Left hindlimb (tissue), 1 donor: ENCODE data around the gene FGF8.
"Not testable (repeated sequence)": the region's sequence is repeated elsewhere in the genome, so short reads cannot be mapped to it uniquely, and the experiment has no call there.

Experiments used
- DNase-seq: peaks from one replicate; pipeline ENCODE4 v3.0.0-alpha.2; 2018

Gene FGF8

GRCh38 chr10:101775273-101776160 is at the start of gene FGF8:
Gene FGF8 (minus strand): TSS chr10:101776114. CDS start chr10:101775900, 214 bp downstream.
- no peak for DNase-seq

GRCh38 chr10:101824736-101825135 is 48.8 kb upstream of the FGF8 start:
- DNase-seq = no peak

GRCh38 chr10:101818872-101819633 is 43.1 kb upstream of the FGF8 start:
- DNase-seq = no peak

GRCh38 chr10:101818119-101818871 is 42.4 kb upstream of the FGF8 start, which contains the start of gene OGA:
Gene OGA (minus strand): TSS chr10:101818444. CDS start chr10:101818022, 422 bp downstream.
- peak; percentile 99 for DNase-seq

- peak; percentile 88 for DNase-seq
Observed at GRCh38 chr10:101817337-101818118, 41.6 kb upstream of the FGF8 start.

GRCh38 chr10:101816913-101817336 is 41.0 kb upstream of the FGF8 start:
- no peak for DNase-seq

- DNase-seq = no peak
Observed at GRCh38 chr10:101816376-101816775, 40.5 kb upstream of the FGF8 start.

- no peak for DNase-seq
Observed at GRCh38 chr10:101814466-101815071, 38.7 kb upstream of the FGF8 start.

- no peak for DNase-seq
Observed at GRCh38 chr10:101812606-101813005, 36.7 kb upstream of the FGF8 start.

GRCh38 chr10:101807158-101807557 is 31.2 kb upstream of the FGF8 start:
- no peak for DNase-seq

- no peak for DNase-seq
Observed at GRCh38 chr10:101803511-101803910, 27.6 kb upstream of the FGF8 start.

- no peak for DNase-seq
Observed at GRCh38 chr10:101797403-101798059, 21.6 kb upstream of the FGF8 start.

- no peak for DNase-seq
Observed at GRCh38 chr10:101793526-101793925, 17.6 kb upstream of the FGF8 start.

- DNase-seq = no peak
Observed at GRCh38 chr10:101789686-101790085, 13.8 kb upstream of the FGF8 start.

- DNase-seq = not testable (repeated sequence)
Observed at GRCh38 chr10:101789231-101789630, 13.3 kb upstream of the FGF8 start.

- no peak for DNase-seq
Observed at GRCh38 chr10:101785801-101786200, 9.9 kb upstream of the FGF8 start.

GRCh38 chr10:101784558-101784957 is 8.6 kb upstream of the FGF8 start:
- DNase-seq = no peak

GRCh38 chr10:101783736-101784118 is 7.8 kb upstream of the FGF8 start:
- no peak for DNase-seq

GRCh38 chr10:101782811-101783735 is 7.2 kb upstream of the FGF8 start, which contains the start of gene NPM3:
Gene NPM3 (minus strand): TSS chr10:101783446. CDS start chr10:101783390, 56 bp downstream.
- DNase-seq = peak; percentile 90
